HG02973 (cell line): ENCODE measurements around the gene CXCL17.

ENCODE experiments used
- ATAC-seq: cut with Tn5 transposase; IDR thresholded peaks from one replicate; pipeline ENCODE4 v1.9.1; 2021; ENCODE audit warnings: moderate library complexity; ENCODE audit not compliant: unreplicated experiment

CXCL17 gene

GRCh38 chr19:42401365-42402303, 41.1 kb downstream of the CXCL17 start:
- ATAC-seq, result no peak

- ATAC-seq, result no peak
These were observed 42.3 kb downstream of the CXCL17 start for GRCh38 chr19:42400404-42400803.

- ATAC-seq, result no peak
These were observed 45.2 kb downstream of the CXCL17 start for GRCh38 chr19:42397263-42398166.

- peak; percentile 95 for ATAC-seq
These were observed 46.1 kb downstream of the CXCL17 start for GRCh38 chr19:42396381-42397262.

DNA sequence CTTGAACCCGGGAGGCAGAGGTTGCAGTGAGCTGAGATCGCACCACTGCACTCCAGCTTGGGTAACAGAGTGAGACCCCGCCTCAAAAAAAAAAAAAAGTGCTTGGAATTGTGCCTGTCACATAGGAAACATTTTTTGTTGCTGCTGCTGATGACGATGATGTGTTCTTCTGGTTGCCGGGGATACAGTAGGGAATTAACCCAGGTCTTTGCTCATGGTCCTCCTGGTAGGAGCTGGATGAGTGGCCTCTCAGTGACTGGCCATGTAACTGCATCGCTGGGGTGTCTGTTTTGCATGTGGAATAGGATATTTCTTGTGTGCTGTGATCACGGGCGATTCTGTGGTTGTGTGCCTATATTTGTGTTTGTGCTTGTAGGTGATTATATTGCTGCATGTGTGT, 48.0 kb downstream of the CXCL17 start:
- no peak for ATAC-seq

DNA sequence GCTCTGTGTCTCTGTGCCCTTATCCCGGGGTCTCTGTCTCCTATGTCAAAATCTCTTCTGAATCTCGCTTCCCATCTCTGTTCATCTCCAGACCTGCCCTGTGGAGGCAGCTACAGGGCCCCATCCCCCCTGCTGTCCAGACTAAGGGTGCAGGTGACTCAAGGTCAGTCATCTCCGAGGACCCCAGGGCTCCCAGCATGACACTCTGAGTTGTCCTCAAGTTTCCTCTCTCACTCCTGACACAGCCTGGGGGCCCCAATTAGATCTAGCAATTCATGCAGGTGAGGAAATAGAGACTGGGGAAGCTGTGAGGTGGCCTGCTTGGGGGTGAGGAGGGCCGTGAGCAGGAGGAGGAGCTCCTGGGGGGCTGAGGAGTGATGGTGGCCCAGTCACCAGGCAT, 50.6 kb downstream of the CXCL17 start:
- ATAC-seq, result no peak

DNA sequence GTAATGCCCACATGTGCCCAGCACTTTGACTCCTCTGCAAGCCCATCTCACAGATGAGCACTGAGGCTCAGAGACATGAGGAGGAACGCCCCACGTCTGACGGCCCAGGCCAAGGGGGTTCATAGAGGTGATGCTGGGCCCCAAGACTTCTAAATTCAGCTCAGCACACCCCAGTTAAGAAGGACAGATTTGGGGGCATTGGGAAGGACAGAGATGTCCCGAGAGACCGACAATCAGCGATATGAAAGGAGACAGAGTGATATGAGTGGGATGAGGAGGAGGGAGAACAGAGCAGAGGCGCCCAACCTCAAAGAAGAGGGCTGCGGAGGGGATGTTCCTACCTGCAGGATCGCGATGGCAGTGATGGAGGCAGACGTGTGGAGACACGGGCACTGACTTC, 52.8 kb downstream of the CXCL17 start, which contains the start of gene CNFN:
TSS of gene CNFN (minus strand) at position 399 of the 400 bp plus-strand sequence. CDS start 1,260 bp downstream, outside the sequence.
- no peak for ATAC-seq

DNA sequence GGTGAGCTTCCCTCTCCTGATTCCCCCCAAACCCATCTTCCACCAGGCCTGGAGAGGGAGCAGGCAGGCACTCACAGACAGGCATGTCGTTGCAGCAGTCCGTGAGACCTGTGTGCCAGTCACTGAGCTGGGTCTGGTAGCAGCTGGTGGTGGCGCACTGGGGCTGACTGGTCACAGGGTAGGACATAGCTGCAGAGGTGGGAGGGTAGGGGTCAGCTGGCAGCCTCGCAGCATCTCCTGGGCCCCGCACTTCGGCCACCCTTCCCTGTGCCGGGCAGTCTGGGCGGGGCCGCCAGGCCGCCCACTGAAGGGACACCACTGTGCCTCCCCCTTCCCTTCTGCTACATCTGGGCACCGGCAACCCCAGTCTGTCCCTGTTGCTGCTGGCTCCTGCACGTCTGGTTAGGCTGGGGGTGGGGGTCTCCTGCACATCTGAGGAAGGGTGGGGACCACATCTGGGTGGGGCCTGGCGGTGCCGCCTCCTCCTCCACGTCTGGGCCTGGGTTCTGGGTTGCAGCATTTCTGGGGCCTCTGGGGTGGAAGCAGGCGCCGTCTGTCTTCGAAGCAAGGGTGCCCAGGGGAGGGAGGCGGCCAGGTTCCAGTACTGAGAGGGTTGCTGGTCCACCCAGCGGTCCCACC, 53.8 kb downstream of the CXCL17 start:
- no peak for ATAC-seq

- no peak for ATAC-seq
These were observed 55.6 kb downstream of the CXCL17 start for GRCh38 chr19:42386974-42387707.

GRCh38 chr19:42380155-42380554, 62.6 kb downstream of the CXCL17 start:
- no peak for ATAC-seq
